Thyroid gland (tissue), 4 donors: ENCODE measurements around the gene BARHL1. TPM values are rescaled to one million over a fixed set of nuclear protein-coding genes. Genes with fewer than 3 reads are reported as not detected.

Source experiments
- DNase-seq, 2 donors: peaks; one replicate each; pipeline ENCODE4 v3.0.0-alpha.2; 2019
- H3K27ac ChIP-seq, 3 donors: fragments of 200-600 bp; sonication (generic); 1 replicate in 2 of 3; 2 replicates in 1 of 3; pipeline ENCODE4 v1.5.1; 2016 to 2019; ENCODE audit warnings: mild to moderate bottlenecking in 1 of 3, moderate library complexity in 1 of 3
- H3K27me3 ChIP-seq: fragments of 200-600 bp; sonication (generic); one replicate; pipeline ENCODE4 v1.5.1; 2019
- H3K36me3 ChIP-seq, 2 donors: fragments of 200-600 bp; sonication (generic); one replicate each; pipeline ENCODE4 v1.5.1; 2016 to 2019
- H3K4me1 ChIP-seq, 2 donors: fragments of 200-600 bp; sonication (generic); one replicate each; pipeline ENCODE4 v1.5.1; 2017 to 2019
- H3K4me3 ChIP-seq, 3 donors: fragments of 200-600 bp; sonication (generic); replicated peaks in 1 of 3; 1 replicate in 2 of 3; 2 replicates in 1 of 3; pipeline ENCODE4 v1.5.1; 2016; ENCODE audit warnings: mild to moderate bottlenecking in 1 of 3
- H3K9me3 ChIP-seq: fragments of 200-600 bp; sonication (generic); one replicate; pipeline ENCODE4 v1.5.1; 2017
- CTCF ChIP-seq, 6 experiments: fragments of 200-600 bp in 3 of 6; fragments of 450-650 bp in 3 of 6; sonication (generic) in 3 of 6; IDR thresholded peaks; one replicate each; pipeline ENCODE4 v1.5.1; 2016 to 2019; ENCODE audit warnings: antibody characterized with exemption in 6 of 6, mild to moderate bottlenecking in 2 of 6, inconsistent platforms in 1 of 6, moderate library complexity in 1 of 6
- POLR2A ChIP-seq, 2 donors: fragments of 450-650 bp; IDR thresholded peaks; one replicate each; pipeline ENCODE4 v1.6.1; 2017; ENCODE audit warnings: antibody characterized with exemption in 2 of 2, mild to moderate bottlenecking in 2 of 2, moderate library complexity in 1 of 2
- WGBS, 2 donors: methylation state at CpG; one replicate each; pipeline ENCODE4 v1.1.5; 2017; 5-methylcytosine and 5-hydroxymethylcytosine counted together
- intact Hi-C: fragments of 100-400 bp; cut with DNase I; formaldehyde crosslinking; loops from one replicate; pipeline ENCODE4 v1.15.1; 2023
- total RNA-seq, 4 donors: library from RNA; depleted of rRNA; stranded (reverse); fragments of >200 nt; gene quantifications; one replicate each; pipeline ENCODE4 v1.2.3, GENCODE V29; 2016

BARHL1 gene
- not detected for total RNA-seq

- Histone ChIP-seq H3K9me3 (no peaks in the 10 kb centered on the region), H3K36me3 (no peaks in the 10 kb centered on the region), H3K27ac (no peak within 1 kb of the TSS), H3K4me3 (no peak within 1 kb of the TSS), H3K27me3 (peaks cover 68% of the 10 kb centered on the region), H3K4me1 (peaks cover 0 to 5% of the 10 kb centered on the region in 2 donors)
- intact Hi-C loops = no loop called here
- 4 to 7% methylated on average over 25 to 29 of the region's 36 CpGs for WGBS, 2 donors
- no peak for DNase-seq
- TF ChIP-seq CTCF (IDR thresholded peaks at IDR 0.05) (no peak), POLR2A (IDR thresholded peaks at IDR 0.05) (no peak)
Measured at GRCh38 chr9:132582276-132582785, at the start of gene BARHL1. Gene BARHL1, plus strand, starts transcription at chr9:132582606. Its CDS starts 192 bp downstream, at chr9:132582798.

GRCh38 chr9:132534832-132535231 lies 47.6 kb upstream of the BARHL1 start:
- no peak for DNase-seq
- TF ChIP-seq POLR2A (IDR thresholded peaks at IDR 0.05) = no peak
- TF ChIP-seq CTCF (IDR thresholded peaks at IDR 0.05) = no peak
- H3K27me3 ChIP-seq = no peaks in the 10 kb centered on the region
- intact Hi-C loops = no loop called here
- no peak overlapping the region for H3K4me3 ChIP-seq
- no peaks in the 10 kb centered on the region for H3K9me3 ChIP-seq
- 91 to 92% methylated on average over 2 of the region's 2 CpGs for WGBS, 2 donors
- H3K27ac ChIP-seq = no peak overlapping the region
- no peaks in the 10 kb centered on the region for H3K4me1 ChIP-seq
- H3K36me3 ChIP-seq = no peaks in the 10 kb centered on the region

GRCh38 chr9:132536124-132536523 lies 46.3 kb upstream of the BARHL1 start:
- WGBS, 2 donors = 82 to 90% methylated on average over 1 of the region's 1 CpG
- no peak for DNase-seq
- Histone ChIP-seq H3K4me1 (no peaks in the 10 kb centered on the region), H3K4me3 (no peak overlapping the region), H3K27me3 (no peaks in the 10 kb centered on the region), H3K9me3 (no peaks in the 10 kb centered on the region), H3K27ac (no peak overlapping the region), H3K36me3 (no peaks in the 10 kb centered on the region)
- intact Hi-C loops = no loop called here
- TF ChIP-seq CTCF (IDR thresholded peaks at IDR 0.05) = no peak
- no peak for TF ChIP-seq POLR2A (IDR thresholded peaks at IDR 0.05)

- DNase-seq = no peak
- 83 to 89% methylated on average over 4 to 12 of the region's 12 CpGs for WGBS, 2 donors
- Histone ChIP-seq H3K27me3 (no peaks in the 10 kb centered on the region), H3K27ac (no peak overlapping the region), H3K4me3 (no peak overlapping the region), H3K4me1 (no peaks in the 10 kb centered on the region), H3K9me3 (no peaks in the 10 kb centered on the region), H3K36me3 (no peaks in the 10 kb centered on the region)
- TF ChIP-seq CTCF (IDR thresholded peaks at IDR 0.05) (no peak), POLR2A (IDR thresholded peaks at IDR 0.05) (no peak)
- intact Hi-C loops = no loop called here
Measured at GRCh38 chr9:132537352-132537751, 45.1 kb upstream of the BARHL1 start.

GRCh38 chr9:132538071-132538470 lies 44.3 kb upstream of the BARHL1 start:
- H3K27ac ChIP-seq = no peak overlapping the region
- H3K27me3 ChIP-seq = no peaks in the 10 kb centered on the region
- intact Hi-C loops = no loop called here
- H3K36me3 ChIP-seq = no peaks in the 10 kb centered on the region
- no peaks in the 10 kb centered on the region for H3K9me3 ChIP-seq
- no peaks in the 10 kb centered on the region for H3K4me1 ChIP-seq
- no peak overlapping the region for H3K4me3 ChIP-seq
- DNase-seq = no peak
- WGBS, 2 donors = 80 to 83% methylated on average over 8 of the region's 8 CpGs
- TF ChIP-seq POLR2A (IDR thresholded peaks at IDR 0.05) (no peak), CTCF (IDR thresholded peaks at IDR 0.05) (no peak)
